ENCODE results near the gene OR6C75. TPM values are rescaled to one million over a fixed set of nuclear protein-coding genes. Genes with fewer than 3 reads are reported as not detected.
"Not testable (repeated sequence)": the region's sequence is repeated elsewhere in the genome, so short reads cannot be mapped to it uniquely, and the experiment has no call there.

Gene OR6C75
- total RNA-seq (2014; rRNA removed) (not detected in 2 replicates), Bru-seq, nascent RNA (not detected), BruChase-seq, experiment 1, labeled RNA remaining after a 6-hour chase (not detected), BruChase-seq, experiment 2, labeled RNA remaining after a 2-hour chase (not detected)
- long read RNA-seq: 0 reads

DNA sequence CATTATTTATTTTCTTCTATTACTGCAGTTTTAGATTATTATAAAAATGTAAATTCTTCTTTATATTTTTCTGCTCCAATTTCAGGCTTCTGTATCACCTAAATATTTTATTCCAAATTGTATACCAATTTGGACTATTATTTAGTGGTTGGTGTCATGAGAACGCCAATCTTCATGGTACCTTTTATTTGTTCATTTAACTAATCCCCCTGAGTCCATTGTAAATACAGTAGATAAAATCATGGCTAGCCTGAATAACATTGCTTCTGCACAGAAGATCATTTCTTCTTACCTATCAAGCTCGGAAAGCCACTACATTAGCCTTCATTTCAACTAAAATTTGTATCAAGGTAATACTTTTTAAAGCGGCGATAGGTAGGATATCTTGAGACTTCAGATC is at the start of gene OR6C75:
OR6C75 (plus strand) TSS at position 301 of the 400 bp plus-strand sequence. CDS start 2,136 bp downstream, outside the sequence.
- Histone ChIP-seq H4K20me1 (ENCODE audit: low read length) (no peaks in the 10 kb centered on the region), H3K4me1 (ENCODE audit: insufficient read depth, low read length) (no peaks in the 10 kb centered on the region), H3K9ac (ENCODE audit: low read length) (no peak within 1 kb of the TSS), H3K36me3 (ENCODE audit: low read depth, low read length) (no peaks in the 10 kb centered on the region), H2AFZ (ENCODE audit: low read length) (no peak within 1 kb of the TSS), H3K27me3 (ENCODE audit: low read length) (peaks cover 23% of the 10 kb centered on the region), H3F3A (ENCODE audit: low read length, unreplicated experiment) (no peaks in the 10 kb centered on the region), H3K79me2 (ENCODE audit: low read length) (no peaks in the 10 kb centered on the region), H3K4me2 (ENCODE audit: low read length) (no peak within 1 kb of the TSS), H3K9me3 (ENCODE audit: low read length) (no peaks in the 10 kb centered on the region), H3K4me3 (ENCODE audit: low read length) (no peak within 1 kb of the TSS), H3K27ac (ENCODE audit: low read length) (no peak within 1 kb of the TSS), H3K9me2 (replicated peaks; ENCODE audit: low read length) (no peaks in the 10 kb centered on the region)
- BruUV-seq (replicated peaks): no TSS peak
- ATAC-seq (no peak), DNase-seq (no peak)
- TF ChIP-seq, protein P1, sequence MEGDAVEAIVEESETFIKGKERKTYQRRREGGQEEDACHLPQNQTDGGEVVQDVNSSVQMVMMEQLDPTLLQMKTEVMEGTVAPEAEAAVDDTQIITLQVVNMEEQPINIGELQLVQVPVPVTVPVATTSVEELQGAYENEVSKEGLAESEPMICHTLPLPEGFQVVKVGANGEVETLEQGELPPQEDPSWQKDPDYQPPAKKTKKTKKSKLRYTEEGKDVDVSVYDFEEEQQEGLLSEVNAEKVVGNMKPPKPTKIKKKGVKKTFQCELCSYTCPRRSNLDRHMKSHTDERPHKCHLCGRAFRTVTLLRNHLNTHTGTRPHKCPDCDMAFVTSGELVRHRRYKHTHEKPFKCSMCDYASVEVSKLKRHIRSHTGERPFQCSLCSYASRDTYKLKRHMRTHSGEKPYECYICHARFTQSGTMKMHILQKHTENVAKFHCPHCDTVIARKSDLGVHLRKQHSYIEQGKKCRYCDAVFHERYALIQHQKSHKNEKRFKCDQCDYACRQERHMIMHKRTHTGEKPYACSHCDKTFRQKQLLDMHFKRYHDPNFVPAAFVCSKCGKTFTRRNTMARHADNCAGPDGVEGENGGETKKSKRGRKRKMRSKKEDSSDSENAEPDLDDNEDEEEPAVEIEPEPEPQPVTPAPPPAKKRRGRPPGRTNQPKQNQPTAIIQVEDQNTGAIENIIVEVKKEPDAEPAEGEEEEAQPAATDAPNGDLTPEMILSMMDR (conservative IDR thresholded peaks at IDR 0.05; ENCODE audit: low read depth, low read length): no peak
- ChIA-PET CTCF (no interaction called here), POLR2A (ENCODE audit: unreplicated experiment) (no interaction called here)
- intact Hi-C loops (cut with micrococcal nuclease): no loop called here

DNA sequence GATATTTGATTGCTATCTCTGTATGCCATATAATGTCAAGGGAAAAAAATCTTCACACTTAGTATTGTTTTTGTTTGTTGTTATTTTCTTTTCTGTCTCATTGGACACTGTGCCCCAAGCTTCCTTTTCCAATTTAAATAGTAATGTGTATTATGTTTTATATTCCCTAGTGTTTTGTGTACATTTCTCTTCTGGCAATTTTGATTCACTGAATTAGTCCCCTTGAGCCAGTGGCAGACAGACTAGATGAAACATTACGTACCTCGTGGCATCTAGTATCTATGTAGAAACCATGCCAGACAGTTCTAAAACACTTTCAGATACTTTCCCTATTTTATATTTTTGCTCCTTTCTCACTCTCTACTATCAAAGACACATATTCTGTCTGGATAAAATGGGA is 48.7 kb upstream of the OR6C75 start, which contains the start of gene OR6C1:
OR6C1 (plus strand) TSS at position 301 of the 400 bp plus-strand sequence. CDS start 6,257 bp downstream, outside the sequence.
- Histone ChIP-seq H3K4me1 (ENCODE audit: insufficient read depth, low read length) (no peaks in the 10 kb centered on the region), H3F3A (ENCODE audit: low read length, unreplicated experiment) (no peaks in the 10 kb centered on the region), H3K4me2 (ENCODE audit: low read length) (no peak within 1 kb of the TSS), H2AFZ (ENCODE audit: low read length) (no peak within 1 kb of the TSS), H3K27me3 (ENCODE audit: low read length) (peaks cover 16% of the 10 kb centered on the region; the same call in 1 of the 2 replicates), H3K9ac (ENCODE audit: low read length) (no peak within 1 kb of the TSS), H3K4me3 (ENCODE audit: low read length) (no peak within 1 kb of the TSS), H3K27ac (ENCODE audit: low read length) (no peak within 1 kb of the TSS), H4K20me1 (ENCODE audit: low read length) (no peaks in the 10 kb centered on the region), H3K9me3 (ENCODE audit: low read length) (no peaks in the 10 kb centered on the region), H3K36me3 (ENCODE audit: low read depth, low read length) (no peaks in the 10 kb centered on the region), H3K9me2 (replicated peaks; ENCODE audit: low read length) (no peaks in the 10 kb centered on the region), H3K79me2 (ENCODE audit: low read length) (no peaks in the 10 kb centered on the region)
- ATAC-seq (no peak), DNase-seq (no peak)
- BruUV-seq (replicated peaks): no TSS peak
- ChIA-PET CTCF (no interaction called here), POLR2A (ENCODE audit: unreplicated experiment) (no interaction called here)
- TF ChIP-seq EZH2 (IDR thresholded peaks at IDR 0.05; ENCODE audit: low read length, unreplicated experiment) (no peak), EZH2phosphoT487 (IDR thresholded peaks at IDR 0.05; ENCODE audit: borderline replicate concordance, low read length) (no peak)
- TF ChIP-seq, protein P1 (conservative IDR thresholded peaks at IDR 0.05; ENCODE audit: low read depth, low read length): no peak
- intact Hi-C loops (cut with micrococcal nuclease): no loop called here

DNA sequence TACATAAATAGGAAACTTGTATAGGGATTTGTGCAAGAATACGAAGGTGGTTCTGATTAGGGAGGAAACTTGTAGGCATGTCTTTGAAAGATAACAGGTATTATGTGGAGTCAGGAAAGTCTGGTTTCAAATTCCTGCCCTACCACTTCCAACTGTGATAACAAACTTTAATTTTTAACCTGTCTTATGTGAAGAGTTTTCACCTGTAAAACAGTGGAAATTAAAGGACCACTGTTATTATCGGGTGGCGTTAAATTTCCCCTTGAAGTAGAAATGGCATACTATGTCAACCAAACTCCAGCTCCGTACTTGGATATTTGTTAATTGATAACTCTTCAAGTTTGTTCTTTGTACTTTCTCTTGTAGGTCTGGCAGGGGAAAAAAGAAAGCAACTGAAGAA is 42.6 kb upstream of the OR6C75 start:
- no peak overlapping the region for H3K4me3 ChIP-seq (ENCODE audit: low read length)
- no peak overlapping the region for H2AFZ ChIP-seq (ENCODE audit: low read length)
- TF ChIP-seq, protein P1 (conservative IDR thresholded peaks at IDR 0.05; ENCODE audit: low read depth, low read length): no peak
- TF ChIP-seq EZH2phosphoT487 (IDR thresholded peaks at IDR 0.05; ENCODE audit: borderline replicate concordance, low read length): no peak
- no peak for TF ChIP-seq EZH2 (IDR thresholded peaks at IDR 0.05; ENCODE audit: low read length, unreplicated experiment)
- H4K20me1 ChIP-seq (ENCODE audit: low read length): no peaks in the 10 kb centered on the region
- CTCF ChIA-PET: no interaction called here
- H3K36me3 ChIP-seq (ENCODE audit: low read depth, low read length): no peaks in the 10 kb centered on the region
- H3K9me3 ChIP-seq (ENCODE audit: low read length): no peaks in the 10 kb centered on the region
- intact Hi-C loops (cut with micrococcal nuclease): no loop called here
- ATAC-seq: no peak
- H3K79me2 ChIP-seq (ENCODE audit: low read length): no peaks in the 10 kb centered on the region
- H3F3A ChIP-seq (ENCODE audit: low read length, unreplicated experiment): no peaks in the 10 kb centered on the region
- H3K9ac ChIP-seq (ENCODE audit: low read length): no peak overlapping the region
- no peak overlapping the region for H3K4me2 ChIP-seq (ENCODE audit: low read length)
- BruUV-seq (replicated peaks): no TSS peak
- no peak overlapping the region for H3K27ac ChIP-seq (ENCODE audit: low read length)
- DNase-seq: no peak
- H3K4me1 ChIP-seq (ENCODE audit: insufficient read depth, low read length): no peaks in the 10 kb centered on the region
- no peaks in the 10 kb centered on the region for H3K9me2 ChIP-seq (replicated peaks; ENCODE audit: low read length)
- no peaks in the 10 kb centered on the region; the same call in 1 of the 2 replicates for H3K27me3 ChIP-seq (ENCODE audit: low read length)
- POLR2A ChIA-PET (ENCODE audit: unreplicated experiment): no interaction called here

DNA sequence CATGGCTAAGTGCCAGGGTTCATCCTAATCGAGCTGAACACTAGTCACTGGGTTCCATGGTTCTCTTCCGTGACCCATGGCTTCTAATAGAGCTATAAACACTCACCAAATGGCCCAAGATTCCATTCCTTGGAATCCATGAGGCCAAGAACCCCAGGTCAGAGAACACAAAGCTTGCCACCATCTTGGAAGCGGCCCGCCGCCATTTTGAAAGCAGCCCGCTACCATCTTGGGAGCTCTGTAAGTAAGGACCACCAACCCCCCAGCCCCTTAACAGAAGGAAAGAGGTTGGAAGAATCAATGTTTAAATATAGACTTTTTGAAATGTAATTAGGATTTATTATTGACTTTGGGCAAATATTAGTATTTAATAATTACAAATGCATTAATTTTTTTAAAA is 37.0 kb upstream of the OR6C75 start:
- H3F3A ChIP-seq (ENCODE audit: low read length, unreplicated experiment); H3K4me2 ChIP-seq (ENCODE audit: low read length); ATAC-seq; BruUV-seq (replicated peaks); POLR2A ChIA-PET (ENCODE audit: unreplicated experiment); H3K79me2 ChIP-seq (ENCODE audit: low read length); H3K27ac ChIP-seq (ENCODE audit: low read length); DNase-seq; H3K9me2 ChIP-seq (replicated peaks; ENCODE audit: low read length); H3K4me1 ChIP-seq (ENCODE audit: insufficient read depth, low read length); H3K4me3 ChIP-seq (ENCODE audit: low read length); H4K20me1 ChIP-seq (ENCODE audit: low read length); H2AFZ ChIP-seq (ENCODE audit: low read length); H3K9me3 ChIP-seq (ENCODE audit: low read length); CTCF ChIA-PET; H3K9ac ChIP-seq (ENCODE audit: low read length); H3K36me3 ChIP-seq (ENCODE audit: low read depth, low read length); intact Hi-C loops (cut with micrococcal nuclease): not testable (repeated sequence)
- peaks cover 27% of the 10 kb centered on the region for H3K27me3 ChIP-seq (ENCODE audit: low read length)
